HG02678 (cell line): ENCODE results near the gene TRIM23.
A peak's percentile ranks its signal among the peaks of the same experiment; 100 is the strongest.
"Not testable (repeated sequence)": the region's sequence is repeated elsewhere in the genome, so short reads cannot be mapped to it uniquely, and the experiment has no call there.

ENCODE experiments used
- ATAC-seq: cut with Tn5 transposase; IDR thresholded peaks from one replicate; pipeline ENCODE4 v1.9.1; 2021; ENCODE audit warnings: mild to moderate bottlenecking, moderate library complexity; ENCODE audit not compliant: unreplicated experiment

The TRIM23 gene

GRCh38 chr5:65624025-65624570 lies at the start of gene TRIM23:
Gene TRIM23 (minus strand): TSS chr5:65624333. CDS start chr5:65624274, 59 bp downstream.
- peak; percentile 93 for ATAC-seq

- ATAC-seq, result no peak
Observed at GRCh38 chr5:65672796-65673195, 48.7 kb upstream of the TRIM23 start.

GRCh38 chr5:65668696-65669095 lies 44.6 kb upstream of the TRIM23 start:
- ATAC-seq, result no peak

GRCh38 chr5:65663804-65664521 lies 39.8 kb upstream of the TRIM23 start:
- ATAC-seq, result no peak

- no peak for ATAC-seq
Observed at GRCh38 chr5:65654713-65655112, 30.6 kb upstream of the TRIM23 start.

- ATAC-seq, result no peak
Observed at GRCh38 chr5:65651144-65651543, 27.0 kb upstream of the TRIM23 start.

GRCh38 chr5:65647941-65648340 lies 23.8 kb upstream of the TRIM23 start:
- ATAC-seq, result no peak

- no peak for ATAC-seq
Observed at GRCh38 chr5:65646938-65647337, 22.8 kb upstream of the TRIM23 start.

GRCh38 chr5:65640240-65640639 lies 16.1 kb upstream of the TRIM23 start:
- no peak for ATAC-seq

GRCh38 chr5:65630981-65631380 lies 6.8 kb upstream of the TRIM23 start:
- ATAC-seq, result no peak

GRCh38 chr5:65625743-65626142 lies 1.6 kb upstream of the TRIM23 start:
- no peak for ATAC-seq

GRCh38 chr5:65624571-65625555 lies 730 bp upstream of the TRIM23 start, which contains the start of the genes SHLD3 and TRAPPC13:
Gene SHLD3 (plus strand): TSS chr5:65625027. CDS start chr5:65629588, 4,561 bp downstream.
Gene TRAPPC13 (plus strand): TSS chr5:65625027. CDS start chr5:65625061, 34 bp downstream.
- ATAC-seq, result peak; percentile 72

- ATAC-seq, result no peak
Observed at GRCh38 chr5:65623482-65623881, 651 bp downstream of the TRIM23 start.

GRCh38 chr5:65621961-65622360 lies 2.2 kb downstream of the TRIM23 start:
- not testable (repeated sequence) for ATAC-seq

GRCh38 chr5:65620021-65620420 lies 4.1 kb downstream of the TRIM23 start:
- no peak for ATAC-seq

- no peak for ATAC-seq
Observed at GRCh38 chr5:65612298-65612907, 11.7 kb downstream of the TRIM23 start.

GRCh38 chr5:65611524-65611923 lies 12.6 kb downstream of the TRIM23 start:
- ATAC-seq, result no peak

GRCh38 chr5:65601761-65602160 lies 22.4 kb downstream of the TRIM23 start:
- not testable (repeated sequence) for ATAC-seq

GRCh38 chr5:65588694-65589093 lies 35.4 kb downstream of the TRIM23 start:
- ATAC-seq, result no peak

GRCh38 chr5:65577141-65577540 lies 47.0 kb downstream of the TRIM23 start:
- no peak for ATAC-seq
